OCI-LY7 (cell line): ENCODE measurements around the gene FARP2. TPM values are rescaled to one million over a fixed set of nuclear protein-coding genes. Genes with fewer than 3 reads are reported as not detected.
"Not testable (repeated sequence)": the region's sequence is repeated elsewhere in the genome, so short reads cannot be mapped to it uniquely, and the experiment has no call there.

ENCODE experiments used
- BruUV-seq: library from RNA; stranded (reverse); fragments of 400-500 nt; replicated peaks from 2 replicates; lab custom pipeline; 2021; lab: Mats Ljungman, UMichigan
- CTCF ChIA-PET: fragments of 300-600 bp; sonication (Branson Sonifier 250); formaldehyde crosslinking; loops from one replicate; lab custom pipeline; 2022; ENCODE audit warnings: antibody characterized with exemption; ENCODE audit not compliant: unreplicated experiment; lab: Charles Lee
- POLR2A ChIA-PET: fragments of 300-600 bp; sonication (Branson Sonifier 250); formaldehyde crosslinking; loops from one replicate; lab custom pipeline; 2022; ENCODE audit warnings: antibody characterized with exemption; lab: Charles Lee
- DNase-seq: peaks from one replicate; pipeline ENCODE4 v3.0.0-alpha.2; 2015; ENCODE audit warnings: low spot score
- H2AFZ ChIP-seq: fragments of 200-600 bp; sonication (generic), shearing (Covaris generic); 2 replicates; pipeline ENCODE4 v1.6.1; 2014; ENCODE audit warnings: mild to moderate bottlenecking, antibody characterized with exemption, low read length, moderate library complexity
- H3K27ac ChIP-seq: fragments of 200-600 bp; sonication (generic); 2 replicates; pipeline ENCODE4 v1.5.1; 2014; ENCODE audit warnings: mixed run types, low read depth, mild to moderate bottlenecking, moderate library complexity, low read length, inconsistent platforms; ENCODE audit not compliant: poor library complexity, severe bottlenecking
- H3K36me3 ChIP-seq: fragments of 200-600 bp; sonication (generic); 2 replicates; pipeline ENCODE4 v1.6.1; 2014; ENCODE audit warnings: mild to moderate bottlenecking, antibody characterized with exemption, low read length, moderate library complexity, mixed read lengths; ENCODE audit not compliant: insufficient read depth
- H3K4me1 ChIP-seq: fragments of 200-600 bp; sonication (generic); 2 replicates; pipeline ENCODE4 v1.5.1; 2014; ENCODE audit warnings: mild to moderate bottlenecking, low read length; ENCODE audit not compliant: insufficient read depth, poor library complexity, severe bottlenecking
- H3K4me2 ChIP-seq: fragments of 200-600 bp; sonication (generic); 2 replicates; pipeline ENCODE4 v1.6.1; 2014; ENCODE audit warnings: mild to moderate bottlenecking, low read length
- H3K4me3 ChIP-seq: fragments of 200-600 bp; sonication (generic); 2 replicates; pipeline ENCODE4 v1.5.1; 2014; ENCODE audit warnings: mild to moderate bottlenecking, low read depth, low read length; ENCODE audit not compliant: poor library complexity, severe bottlenecking
- H3K79me2 ChIP-seq: fragments of 200-600 bp; sonication (generic); 2 replicates; pipeline ENCODE4 v1.6.1; 2016; ENCODE audit warnings: low read depth, mild to moderate bottlenecking, low read length, moderate library complexity, mixed read lengths; ENCODE audit not compliant: insufficient read depth
- H3K9me2 ChIP-seq: fragments of 200-600 bp; sonication (generic); 2 replicates; pipeline ENCODE4 v1.6.1; 2016; ENCODE audit warnings: mild to moderate bottlenecking, low read length, mixed read lengths; ENCODE audit not compliant: insufficient read depth
- H3K9me3 ChIP-seq: fragments of 200-600 bp; sonication (generic); 2 replicates; pipeline ENCODE4 v1.6.1; 2014; ENCODE audit warnings: mild to moderate bottlenecking, mixed run types, low read length, mixed read lengths
- H4K20me1 ChIP-seq: fragments of 200-600 bp; sonication (generic); 2 replicates; pipeline ENCODE4 v1.6.1; 2014; ENCODE audit warnings: mild to moderate bottlenecking, antibody characterized with exemption, low read length, moderate library complexity, mixed read lengths; ENCODE audit not compliant: insufficient read depth
- EZH2phosphoT487 ChIP-seq: fragments of 200-600 bp; sonication (generic); IDR thresholded peaks from 2 replicates; pipeline ENCODE4 v1.6.1; 2018; ENCODE audit warnings: low read depth, borderline replicate concordance, mild to moderate bottlenecking, mixed run types, antibody characterized with exemption, low read length, moderate library complexity, mixed read lengths
- intact Hi-C: fragments of 100-400 bp; cut with micrococcal nuclease; formaldehyde crosslinking; loops from one replicate; pipeline ENCODE4 v1.10.0; 2022; ENCODE audit not compliant: unreplicated experiment
- total RNA-seq, 2 experiments: library from RNA; depleted of rRNA in 1 of 2; stranded (reverse); fragments of >200 nt in 1 of 2; shearing (Covaris generic) in 1 of 2; gene quantifications; 2 replicates each; pipeline ENCODE4 v1.2.3, GENCODE V29; 2014 to 2022
- TF ChIP-seq, protein P1 (sequence below): fragments of 200-600 bp; sonication (generic); conservative IDR thresholded peaks from 2 replicates; pipeline ENCODE4 v1.5.1; 2014; ENCODE audit warnings: mild to moderate bottlenecking, antibody characterized with exemption, low read length, moderate library complexity, mixed read lengths

The FARP2 gene
- total RNA-seq, 2 experiments from 2014 or later: 33.6 to 52.7 TPM

DNA sequence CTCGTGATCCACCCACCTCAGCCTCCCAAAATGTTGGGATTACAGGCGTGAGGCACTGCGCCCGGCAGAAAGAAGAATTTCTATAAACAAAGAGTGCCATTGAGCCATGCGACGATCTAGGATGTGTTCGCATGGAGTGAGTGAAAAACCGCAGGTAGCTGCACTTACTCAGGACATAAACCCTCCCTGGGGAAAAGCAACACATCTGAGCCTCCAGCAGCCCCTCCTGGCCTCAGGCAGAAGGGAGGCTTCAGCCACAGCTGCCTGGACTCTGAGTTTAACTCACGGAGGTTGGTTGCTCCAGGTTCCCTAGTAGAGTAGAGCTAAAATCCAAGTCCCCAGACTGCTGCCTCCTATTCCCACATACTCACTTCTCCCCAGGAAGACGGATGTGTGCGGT, 163.6 kb downstream of the FARP2 start:
- Histone ChIP-seq H3K4me2 (no peak overlapping the region), H3K9me3 (no peaks in the 10 kb centered on the region), H3K4me1 (no peaks in the 10 kb centered on the region), H3K36me3 (no peaks in the 10 kb centered on the region), H4K20me1 (no peaks in the 10 kb centered on the region), H3K4me3 (no peak overlapping the region), H3K79me2 (no peaks in the 10 kb centered on the region), H2AFZ (no peak overlapping the region), H3K9me2 (no peaks in the 10 kb centered on the region), H3K27ac (no peak overlapping the region)
- BruUV-seq: no TSS peak
- TF ChIP-seq, protein P1, sequence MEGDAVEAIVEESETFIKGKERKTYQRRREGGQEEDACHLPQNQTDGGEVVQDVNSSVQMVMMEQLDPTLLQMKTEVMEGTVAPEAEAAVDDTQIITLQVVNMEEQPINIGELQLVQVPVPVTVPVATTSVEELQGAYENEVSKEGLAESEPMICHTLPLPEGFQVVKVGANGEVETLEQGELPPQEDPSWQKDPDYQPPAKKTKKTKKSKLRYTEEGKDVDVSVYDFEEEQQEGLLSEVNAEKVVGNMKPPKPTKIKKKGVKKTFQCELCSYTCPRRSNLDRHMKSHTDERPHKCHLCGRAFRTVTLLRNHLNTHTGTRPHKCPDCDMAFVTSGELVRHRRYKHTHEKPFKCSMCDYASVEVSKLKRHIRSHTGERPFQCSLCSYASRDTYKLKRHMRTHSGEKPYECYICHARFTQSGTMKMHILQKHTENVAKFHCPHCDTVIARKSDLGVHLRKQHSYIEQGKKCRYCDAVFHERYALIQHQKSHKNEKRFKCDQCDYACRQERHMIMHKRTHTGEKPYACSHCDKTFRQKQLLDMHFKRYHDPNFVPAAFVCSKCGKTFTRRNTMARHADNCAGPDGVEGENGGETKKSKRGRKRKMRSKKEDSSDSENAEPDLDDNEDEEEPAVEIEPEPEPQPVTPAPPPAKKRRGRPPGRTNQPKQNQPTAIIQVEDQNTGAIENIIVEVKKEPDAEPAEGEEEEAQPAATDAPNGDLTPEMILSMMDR: no peak
- TF ChIP-seq EZH2phosphoT487: no peak
- POLR2A ChIA-PET: no interaction called here
- CTCF ChIA-PET: no interaction called here
- no peak for DNase-seq
- intact Hi-C loops: no loop called here

DNA sequence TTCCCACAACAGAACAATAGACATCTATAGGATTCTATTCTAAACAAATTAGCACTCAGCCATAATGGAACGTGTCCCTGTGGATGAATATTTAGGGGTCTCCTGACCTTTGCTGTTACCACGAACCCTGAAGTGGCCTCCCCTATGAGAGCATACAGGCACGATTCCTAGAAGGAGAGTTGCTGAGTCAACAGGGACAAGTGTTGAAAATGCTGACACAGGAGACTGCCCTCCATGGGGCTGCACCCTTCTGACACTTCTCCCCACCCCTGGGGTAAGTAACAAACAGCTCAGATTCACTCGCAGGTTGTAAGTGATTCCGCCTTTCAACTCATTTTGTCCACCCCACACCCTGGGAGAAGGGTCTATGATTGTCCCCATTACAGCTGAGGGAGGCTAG, 166.4 kb downstream of the FARP2 start:
- no TSS peak for BruUV-seq
- ChIA-PET POLR2A (interaction anchor here (0.7 kb wide), 1 partner anchor 10 kb away, joined by 4 read pairs; no protein-coding TSS in a partner anchor), CTCF (no interaction called here)
- TF ChIP-seq, protein P1: no peak
- no peak for TF ChIP-seq EZH2phosphoT487
- Histone ChIP-seq H3K4me2 (no peak overlapping the region), H3K9me3 (0 out of 2 replicates have a peak, but pooled peaks cover 6% of the 10 kb centered on the region), H3K27ac (no peak overlapping the region), H3K4me3 (no peak overlapping the region), H3K9me2 (no peaks in the 10 kb centered on the region), H3K4me1 (no peaks in the 10 kb centered on the region), H4K20me1 (no peaks in the 10 kb centered on the region), H3K36me3 (no peaks in the 10 kb centered on the region), H3K79me2 (no peaks in the 10 kb centered on the region), H2AFZ (no peak overlapping the region)
- intact Hi-C loops: no loop called here
- DNase-seq: no peak

DNA sequence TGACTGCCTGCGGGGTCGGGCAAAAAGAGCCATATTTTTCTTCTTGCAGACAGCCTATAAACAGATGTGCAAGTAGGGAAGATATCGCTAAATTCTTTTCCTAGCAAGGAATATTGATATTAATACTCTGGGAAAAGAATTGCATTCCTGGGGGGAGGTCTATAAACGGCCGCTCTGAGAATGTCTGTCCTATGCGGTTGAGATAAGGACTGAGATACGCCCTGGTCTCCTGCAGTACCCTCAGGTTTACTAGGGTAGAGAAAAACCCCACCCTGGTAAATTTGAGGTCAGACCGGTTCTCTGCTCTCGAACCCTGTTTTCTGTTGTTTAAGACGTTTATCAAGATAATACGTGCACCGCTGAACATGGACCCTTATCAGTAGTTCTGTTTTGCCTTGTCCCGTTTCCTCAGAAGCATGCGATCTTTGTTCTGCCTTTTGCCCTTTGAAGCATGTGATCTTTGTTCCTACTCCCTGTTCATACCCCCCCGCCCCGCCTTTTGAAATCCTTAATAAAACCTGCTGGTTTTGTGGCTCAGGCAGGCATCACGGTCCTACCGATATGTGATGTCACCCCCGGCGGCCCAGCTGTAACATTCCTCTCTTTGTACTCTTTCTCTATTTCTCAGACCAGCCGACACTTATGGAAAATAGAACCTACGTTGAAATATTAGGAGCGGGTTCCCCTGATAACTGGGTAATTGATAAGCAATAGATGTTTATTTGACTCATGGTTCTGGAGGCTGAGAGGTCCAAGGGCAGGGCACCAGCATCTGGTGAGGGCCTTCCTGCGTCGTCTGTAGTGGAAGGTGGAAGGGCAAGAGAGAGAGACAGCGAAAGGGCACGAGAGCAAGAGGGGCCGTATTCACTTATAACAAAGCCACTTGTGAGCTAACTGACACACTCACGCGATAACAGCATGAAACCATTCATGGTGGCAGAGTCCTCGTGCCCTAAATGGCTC, 170.0 kb downstream of the FARP2 start:
- POLR2A ChIA-PET, DNase-seq, H3K9me2 ChIP-seq, H3K9me3 ChIP-seq, H3K27ac ChIP-seq, CTCF ChIA-PET, intact Hi-C loops, BruUV-seq, H3K4me3 ChIP-seq, H2AFZ ChIP-seq, H3K4me2 ChIP-seq, H3K79me2 ChIP-seq, H4K20me1 ChIP-seq, H3K4me1 ChIP-seq, H3K36me3 ChIP-seq: not testable (repeated sequence)
